Smooth muscle cell (in vitro differentiated cells): ENCODE data around the gene MRPL58. TPM values are rescaled to one million over a fixed set of nuclear protein-coding genes. Genes with fewer than 3 reads are reported as not detected.

ENCODE experiments used
- DNase-seq: peaks from one replicate; lab custom pipeline; 2025; ENCODE audit not compliant: unreplicated experiment; lab: John Stamatoyannopoulos, UW
- H2AFZ ChIP-seq: fragments of 200-600 bp; sonication (generic); 2 replicates; pipeline ENCODE4 v1.6.0; 2016; ENCODE audit warnings: antibody characterized with exemption, low read depth, mild to moderate bottlenecking
- H3F3A ChIP-seq: fragments of 200-600 bp; sonication (generic); 2 replicates; pipeline ENCODE4 v1.6.0; 2017; ENCODE audit warnings: antibody characterized with exemption, low read depth
- H3K27ac ChIP-seq: fragments of 200-600 bp; sonication (generic); 2 replicates; pipeline ENCODE4 v1.5.1; 2016; ENCODE audit warnings: low read depth, mild to moderate bottlenecking
- H3K27me3 ChIP-seq: fragments of 200-600 bp; sonication (generic); 2 replicates; pipeline ENCODE4 v1.6.1; 2016; ENCODE audit warnings: low read depth, mild to moderate bottlenecking
- H3K36me3 ChIP-seq: fragments of 200-600 bp; sonication (generic); 2 replicates; pipeline ENCODE4 v1.5.1; 2016; ENCODE audit warnings: low read depth
- H3K4me1 ChIP-seq: fragments of 200-600 bp; sonication (generic); 2 replicates; pipeline ENCODE4 v1.5.1; 2016; ENCODE audit warnings: low read depth
- H3K4me2 ChIP-seq: fragments of 200-600 bp; sonication (generic); 2 replicates; pipeline ENCODE4 v1.6.0; 2016; ENCODE audit warnings: mild to moderate bottlenecking
- H3K4me3 ChIP-seq: fragments of 200-600 bp; sonication (generic); 2 replicates; pipeline ENCODE4 v1.5.1; 2016; ENCODE audit warnings: mild to moderate bottlenecking
- H3K79me2 ChIP-seq: fragments of 200-600 bp; sonication (generic); 2 replicates; pipeline ENCODE4 v1.6.0; 2016; ENCODE audit warnings: low read depth, mild to moderate bottlenecking
- H3K9ac ChIP-seq: fragments of 200-600 bp; sonication (generic); 2 replicates; pipeline ENCODE4 v1.6.0; 2016; ENCODE audit warnings: low read depth
- H3K9me3 ChIP-seq: fragments of 200-600 bp; sonication (generic); replicated peaks from 2 replicates; pipeline ENCODE4 v1.5.1; 2016; ENCODE audit warnings: low read depth
- H4K20me1 ChIP-seq: fragments of 200-600 bp; sonication (generic); 2 replicates; pipeline ENCODE4 v1.6.0; 2016; ENCODE audit warnings: low read depth
- WGBS: methylation state at CpG from one replicate; pipeline ENCODE4 v1.1.7; 2016; ENCODE audit warnings: low lambda C conversion rate; 5-methylcytosine and 5-hydroxymethylcytosine counted together
- polyA plus RNA-seq: library from polyadenylated mRNA; unstranded; fragments of >200 nt; fragmentation: Nextera tagmentation; extraction: Ambion mirVana; gene quantifications from 2 replicates; pipeline ENCODE4 v1.2.1, GENCODE V29; 2016
- total RNA-seq: library from RNA; depleted of rRNA; stranded (reverse); fragments of >200 nt; gene quantifications from 2 replicates; pipeline ENCODE4 v1.2.3, GENCODE V29; 2014
- TF ChIP-seq, protein P1 (sequence below): fragments of 200-600 bp; sonication (generic); IDR thresholded peaks from 2 replicates; pipeline ENCODE4 v1.5.1; 2017; ENCODE audit warnings: borderline replicate concordance, mild to moderate bottlenecking, antibody characterized with exemption; ENCODE audit not compliant: insufficient read depth, poor library complexity, severe bottlenecking

The MRPL58 gene
- total and polyA plus RNA-seq, 2 experiments from 2014 or later, result 36.2 to 75.6 TPM

DNA sequence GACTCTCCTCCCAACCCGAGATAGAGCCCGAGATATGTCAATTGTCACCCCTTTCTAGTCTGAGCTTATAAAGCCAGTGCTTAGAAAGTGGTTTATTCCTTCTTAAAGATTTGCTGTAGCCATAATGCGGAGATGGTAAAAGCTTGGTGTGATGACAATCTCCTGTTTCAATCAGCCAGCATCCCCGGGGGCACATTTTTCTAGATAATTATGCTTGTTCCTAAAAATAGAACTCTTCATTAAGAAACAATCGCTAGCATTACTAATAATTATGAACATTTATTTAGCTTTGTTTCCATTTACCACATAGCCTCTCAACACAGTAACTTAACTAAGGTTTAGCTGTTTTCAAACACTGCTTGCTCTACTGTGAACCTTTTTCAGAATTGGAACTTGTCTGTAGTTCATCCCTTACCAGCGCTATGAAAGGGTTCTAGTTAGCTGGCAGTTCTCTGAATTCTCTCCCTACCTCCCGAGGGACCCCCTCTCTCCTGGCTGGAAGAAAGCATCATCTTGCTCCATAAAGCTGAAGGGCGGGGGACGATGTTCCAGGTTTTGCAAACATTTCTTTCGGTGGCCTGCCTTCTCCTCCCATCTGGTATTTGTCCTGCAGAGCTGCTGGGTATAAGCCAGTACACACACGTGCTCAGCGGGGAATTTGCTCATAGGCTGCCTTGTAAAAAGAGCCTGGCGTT, 922 bp upstream of the MRPL58 start:
- no peaks in the 10 kb centered on the region for H3K27me3 ChIP-seq
- peak overlapping the region; percentile 74 for H3K27ac ChIP-seq
- H3K79me2 ChIP-seq, result peaks cover 12% of the 10 kb centered on the region
- H3F3A ChIP-seq, result peaks cover 24% of the 10 kb centered on the region
- WGBS, result 65% methylated on average over 13 of the region's 13 CpGs
- peak overlapping the region; percentile 80 for H2AFZ ChIP-seq
- no peak for DNase-seq
- peak overlapping the region; percentile 71 for H3K4me3 ChIP-seq
- no peaks in the 10 kb centered on the region for H4K20me1 ChIP-seq
- H3K4me2 ChIP-seq, result peak overlapping the region; percentile 91
- H3K36me3 ChIP-seq, result no peaks in the 10 kb centered on the region
- TF ChIP-seq, protein P1, sequence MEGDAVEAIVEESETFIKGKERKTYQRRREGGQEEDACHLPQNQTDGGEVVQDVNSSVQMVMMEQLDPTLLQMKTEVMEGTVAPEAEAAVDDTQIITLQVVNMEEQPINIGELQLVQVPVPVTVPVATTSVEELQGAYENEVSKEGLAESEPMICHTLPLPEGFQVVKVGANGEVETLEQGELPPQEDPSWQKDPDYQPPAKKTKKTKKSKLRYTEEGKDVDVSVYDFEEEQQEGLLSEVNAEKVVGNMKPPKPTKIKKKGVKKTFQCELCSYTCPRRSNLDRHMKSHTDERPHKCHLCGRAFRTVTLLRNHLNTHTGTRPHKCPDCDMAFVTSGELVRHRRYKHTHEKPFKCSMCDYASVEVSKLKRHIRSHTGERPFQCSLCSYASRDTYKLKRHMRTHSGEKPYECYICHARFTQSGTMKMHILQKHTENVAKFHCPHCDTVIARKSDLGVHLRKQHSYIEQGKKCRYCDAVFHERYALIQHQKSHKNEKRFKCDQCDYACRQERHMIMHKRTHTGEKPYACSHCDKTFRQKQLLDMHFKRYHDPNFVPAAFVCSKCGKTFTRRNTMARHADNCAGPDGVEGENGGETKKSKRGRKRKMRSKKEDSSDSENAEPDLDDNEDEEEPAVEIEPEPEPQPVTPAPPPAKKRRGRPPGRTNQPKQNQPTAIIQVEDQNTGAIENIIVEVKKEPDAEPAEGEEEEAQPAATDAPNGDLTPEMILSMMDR, result no peak
- H3K9me3 ChIP-seq, result no peaks in the 10 kb centered on the region
- peaks cover 16% of the 10 kb centered on the region for H3K4me1 ChIP-seq
- H3K9ac ChIP-seq, result peak overlapping the region; percentile 76

DNA sequence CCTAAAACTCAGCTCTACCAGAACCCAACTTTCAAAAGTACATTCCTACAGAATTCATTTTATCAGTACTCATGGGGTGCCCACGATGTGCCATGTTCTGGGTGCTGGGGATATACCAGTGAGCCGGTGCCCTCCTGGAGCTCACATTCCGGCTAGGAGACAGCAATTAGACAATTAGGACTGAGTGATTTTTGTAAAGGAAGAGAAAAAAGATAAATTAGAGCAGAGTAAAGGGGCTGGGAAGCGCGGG, 449 bp upstream of the MRPL58 start:
- Histone ChIP-seq H3K27ac (peak overlapping the region; percentile 74), H3K9ac (peak overlapping the region; percentile 76), H3K79me2 (peaks cover 12% of the 10 kb centered on the region), H3K9me3 (no peaks in the 10 kb centered on the region), H4K20me1 (no peaks in the 10 kb centered on the region), H3K27me3 (no peaks in the 10 kb centered on the region), H3K4me1 (peaks cover 16% of the 10 kb centered on the region), H2AFZ (peak overlapping the region; percentile 80), H3K4me3 (peak overlapping the region; percentile 71), H3F3A (peaks cover 24% of the 10 kb centered on the region), H3K36me3 (no peaks in the 10 kb centered on the region), H3K4me2 (peak overlapping the region; percentile 91)
- DNase-seq, result no peak
- 45% methylated on average over 5 of the region's 5 CpGs for WGBS
- TF ChIP-seq, protein P1, result no peak

DNA sequence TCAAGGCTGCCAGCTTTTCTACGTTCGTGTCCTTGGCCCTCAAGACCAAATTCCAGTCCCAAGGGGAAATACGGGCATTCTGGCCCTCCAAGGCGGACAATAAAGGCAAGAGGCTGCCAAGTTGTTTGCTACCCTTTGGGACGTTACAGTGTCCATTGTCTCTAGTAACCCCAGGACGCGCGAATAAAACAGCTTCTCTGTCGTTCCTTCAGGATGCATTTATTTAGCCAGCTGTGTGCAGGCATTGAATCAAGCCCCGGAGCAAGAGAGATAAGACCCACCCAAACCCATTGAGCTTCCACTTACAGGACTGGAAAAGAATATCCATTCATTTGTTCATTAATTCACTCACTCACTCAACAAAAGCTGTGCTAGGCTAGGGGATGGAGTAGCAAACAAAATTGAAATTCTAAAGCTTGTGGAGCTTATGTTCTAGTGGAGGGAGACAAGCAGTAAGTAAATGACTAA, 656 bp downstream of the MRPL58 start:
- no peaks in the 10 kb centered on the region for H4K20me1 ChIP-seq
- H3K9me3 ChIP-seq, result no peaks in the 10 kb centered on the region
- no peak for DNase-seq
- peaks cover 24% of the 10 kb centered on the region for H3F3A ChIP-seq
- H3K36me3 ChIP-seq, result no peaks in the 10 kb centered on the region
- peak overlapping the region; percentile 74 for H3K27ac ChIP-seq
- peak overlapping the region; percentile 80 for H2AFZ ChIP-seq
- H3K9ac ChIP-seq, result peak overlapping the region; percentile 76
- H3K27me3 ChIP-seq, result no peaks in the 10 kb centered on the region
- H3K79me2 ChIP-seq, result peaks cover 12% of the 10 kb centered on the region
- WGBS, result 2% methylated on average over 10 of the region's 10 CpGs
- H3K4me1 ChIP-seq, result peaks cover 16% of the 10 kb centered on the region
- peak overlapping the region; percentile 91 for H3K4me2 ChIP-seq
- TF ChIP-seq, protein P1, result no peak
- H3K4me3 ChIP-seq, result peak overlapping the region; percentile 71

DNA sequence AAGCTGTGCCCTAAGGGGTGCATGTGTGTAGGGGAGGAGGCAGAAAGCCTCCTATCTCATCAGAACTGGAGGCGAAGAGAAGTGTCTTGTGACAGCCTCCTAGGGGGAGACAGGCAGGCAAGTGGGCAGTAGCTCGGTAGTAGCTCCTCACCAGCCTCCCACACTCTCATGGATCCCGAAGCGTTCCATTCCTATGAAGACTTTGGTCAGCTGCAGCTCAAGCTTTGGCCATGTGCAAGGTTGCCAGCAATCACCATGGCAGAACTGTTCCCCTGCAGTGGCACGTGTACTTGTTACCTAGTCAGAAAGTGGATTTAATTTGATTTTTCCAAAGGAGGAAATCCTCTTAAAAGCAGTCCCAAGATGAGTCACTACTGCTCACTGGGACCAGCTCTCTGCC, 6.7 kb downstream of the MRPL58 start:
- WGBS, result 92% methylated on average over 5 of the region's 5 CpGs
- H2AFZ ChIP-seq, result no peak overlapping the region
- peaks cover 6% of the 10 kb centered on the region for H3K79me2 ChIP-seq
- no peaks in the 10 kb centered on the region for H3K27me3 ChIP-seq
- H3K27ac ChIP-seq, result no peak overlapping the region
- no peak for DNase-seq
- H3F3A ChIP-seq, result no peaks in the 10 kb centered on the region
- H3K9ac ChIP-seq, result no peak overlapping the region
- H3K4me3 ChIP-seq, result no peak overlapping the region
- H3K4me2 ChIP-seq, result no peak overlapping the region
- no peaks in the 10 kb centered on the region for H4K20me1 ChIP-seq
- TF ChIP-seq, protein P1, result no peak
- H3K4me1 ChIP-seq, result no peaks in the 10 kb centered on the region
- peaks cover 3% of the 10 kb centered on the region for H3K36me3 ChIP-seq
- H3K9me3 ChIP-seq, result no peaks in the 10 kb centered on the region
